GM19397 (cell line): Measurements from ENCODE around the gene PCNX3.
"Not testable (repeated sequence)": the region's sequence is repeated elsewhere in the genome, so short reads cannot be mapped to it uniquely, and the experiment has no call there.

Experiments
- ATAC-seq: cut with Tn5 transposase; IDR thresholded peaks from one replicate; pipeline ENCODE4 v1.9.1; 2021; ENCODE audit warnings: mild to moderate bottlenecking, moderate library complexity; ENCODE audit not compliant: unreplicated experiment

Gene PCNX3

DNA sequence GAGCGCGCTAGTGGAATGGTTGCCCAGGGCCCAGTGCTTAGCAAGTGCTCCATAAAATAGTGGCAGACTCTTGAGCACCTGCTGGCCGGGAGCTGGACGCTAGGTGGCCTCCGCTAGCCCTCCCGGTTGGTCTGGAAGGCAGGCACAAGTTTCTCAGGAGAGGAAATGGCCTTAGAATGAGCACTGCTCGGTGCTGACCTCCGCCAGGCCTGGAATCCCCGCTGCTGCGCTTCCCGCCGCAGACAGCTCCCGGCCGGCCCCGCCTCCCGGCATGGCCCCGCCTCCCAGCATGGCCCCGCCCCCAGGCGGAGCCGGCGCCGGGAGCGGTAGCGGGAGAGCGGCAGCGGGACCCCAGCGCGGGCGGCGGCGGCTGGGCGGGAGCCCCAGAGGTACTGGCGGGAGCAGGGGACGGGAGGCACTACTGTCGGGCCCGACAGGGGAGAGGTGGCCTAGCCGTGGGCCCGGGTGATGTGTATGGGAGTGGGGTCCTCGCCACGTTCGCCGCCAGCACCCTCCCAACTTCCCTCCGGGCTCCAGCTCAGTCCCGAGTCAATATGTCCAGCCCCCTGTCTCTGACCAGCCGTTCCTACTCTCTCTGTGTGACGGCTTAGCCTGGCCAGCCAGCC is 22.3 kb downstream of the PCNX3 start, which contains the start of gene SIPA1:
SIPA1 (plus strand) TSS at position 308 of the 626 bp plus-strand sequence. CDS start 2,821 bp downstream, outside the sequence.
- peak; percentile 42 for ATAC-seq

GRCh38 chr11:65639228-65639597 is 23.6 kb downstream of the PCNX3 start:
- not testable (repeated sequence) for ATAC-seq

GRCh38 chr11:65639623-65640482 is 24.3 kb downstream of the PCNX3 start:
- peak; percentile 37 for ATAC-seq

GRCh38 chr11:65640483-65641296 is 25.1 kb downstream of the PCNX3 start:
- ATAC-seq, result no peak

DNA sequence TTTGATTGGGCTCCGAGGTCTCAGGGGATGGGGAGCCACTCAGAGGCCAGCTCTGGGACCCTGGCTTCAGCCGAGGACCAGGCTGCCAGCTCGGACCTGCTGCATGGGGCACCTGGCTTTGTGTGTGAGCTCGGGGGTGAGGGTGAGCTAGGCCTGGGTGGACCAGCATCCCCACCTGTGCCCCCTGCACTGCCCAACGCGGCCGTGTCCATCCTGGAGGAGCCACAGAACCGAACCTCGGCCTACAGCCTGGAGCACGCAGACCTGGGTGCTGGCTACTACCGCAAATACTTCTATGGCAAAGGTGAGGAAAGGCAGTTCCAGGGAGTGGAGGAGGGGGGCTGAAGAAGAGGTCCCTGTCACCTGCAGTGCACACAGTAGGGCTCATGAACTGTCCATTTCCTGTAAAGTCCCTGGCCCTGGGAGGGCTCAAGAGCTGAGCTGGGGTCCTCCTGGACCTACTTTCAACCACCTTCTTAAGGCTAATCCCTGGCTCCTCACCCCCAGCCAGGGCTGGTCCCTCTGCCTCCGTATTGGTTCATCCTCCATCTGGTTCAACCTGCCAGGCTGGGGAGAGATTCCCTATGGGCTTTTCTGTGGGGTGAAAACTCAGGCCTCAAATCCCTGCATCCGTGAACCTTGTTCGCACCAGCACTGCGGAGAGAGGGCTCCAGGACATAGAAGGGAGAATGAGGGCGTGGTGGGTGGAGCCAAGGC is 25.9 kb downstream of the PCNX3 start:
- ATAC-seq, result no peak

GRCh38 chr11:65642014-65642671 is 26.6 kb downstream of the PCNX3 start:
- no peak for ATAC-seq

DNA sequence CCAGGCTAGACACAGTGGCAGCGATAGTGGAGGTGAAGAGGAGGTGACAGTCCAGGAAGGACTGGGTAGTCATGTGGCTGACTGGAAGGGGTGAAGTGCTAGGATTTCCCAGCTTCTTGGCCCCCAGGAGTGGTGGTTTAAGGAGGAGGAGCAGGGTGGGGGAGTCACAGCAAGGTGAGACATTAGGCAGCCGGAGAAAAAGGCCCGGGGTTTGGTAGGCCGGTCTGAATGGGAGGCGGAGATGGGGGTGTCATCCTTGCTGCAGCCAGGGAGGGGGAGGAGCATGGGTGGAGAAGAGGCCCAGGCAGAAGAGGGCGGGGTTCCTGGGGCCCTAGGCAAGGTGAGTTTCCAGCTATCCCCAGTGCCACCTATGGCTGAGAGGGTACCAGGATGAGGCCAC is 28.4 kb downstream of the PCNX3 start:
- ATAC-seq, result no peak

GRCh38 chr11:65644837-65645236 is 29.3 kb downstream of the PCNX3 start:
- no peak for ATAC-seq

DNA sequence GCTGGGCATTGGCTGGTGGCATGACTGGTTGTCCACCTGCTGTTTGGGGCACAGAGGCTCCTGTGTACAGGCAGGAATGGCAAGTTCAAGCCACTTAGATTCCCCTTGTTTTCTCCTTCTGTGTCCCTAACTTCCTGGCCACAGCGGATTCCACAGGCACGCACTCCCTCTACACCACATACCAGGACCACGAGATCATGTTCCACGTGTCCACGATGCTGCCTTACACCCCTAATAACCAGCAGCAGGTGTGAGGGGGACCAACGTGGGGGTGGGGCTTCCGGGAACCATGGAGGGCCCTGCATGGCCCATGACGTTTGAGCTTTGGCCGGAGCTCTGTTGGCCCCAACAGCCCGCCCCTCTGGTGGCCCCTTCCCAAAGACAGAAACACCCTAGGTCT is 30.1 kb downstream of the PCNX3 start:
- ATAC-seq, result no peak

DNA sequence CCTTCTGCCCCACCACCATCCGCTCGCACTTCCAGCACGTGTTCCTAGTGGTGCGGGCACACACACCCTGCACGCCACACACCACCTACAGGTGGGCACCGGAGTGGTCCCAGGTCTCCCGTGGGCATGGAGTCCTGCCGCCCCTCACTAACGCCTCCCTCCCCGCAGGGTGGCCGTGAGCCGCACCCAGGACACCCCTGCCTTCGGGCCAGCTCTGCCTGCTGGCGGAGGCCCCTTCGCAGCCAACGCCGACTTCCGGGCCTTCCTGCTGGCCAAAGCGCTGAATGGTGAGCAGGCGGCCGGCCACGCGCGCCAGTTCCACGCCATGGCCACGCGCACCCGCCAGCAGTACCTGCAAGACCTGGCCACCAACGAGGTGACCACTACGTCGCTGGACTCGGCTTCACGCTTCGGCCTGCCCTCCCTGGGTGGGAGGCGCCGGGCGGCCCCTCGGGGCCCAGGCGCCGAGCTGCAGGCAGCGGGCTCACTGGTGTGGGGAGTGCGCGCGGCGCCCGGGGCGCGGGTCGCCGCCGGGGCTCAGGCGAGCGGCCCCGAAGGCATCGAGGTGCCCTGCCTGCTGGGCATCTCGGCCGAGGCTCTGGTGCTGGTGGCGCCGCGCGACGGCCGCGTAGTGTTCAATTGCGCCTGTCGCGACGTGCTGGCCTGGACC is 30.8 kb downstream of the PCNX3 start:
- no peak for ATAC-seq

GRCh38 chr11:65646958-65647701 is 31.6 kb downstream of the PCNX3 start:
- ATAC-seq, result no peak

GRCh38 chr11:65648997-65649493 is 33.5 kb downstream of the PCNX3 start:
- no peak for ATAC-seq

GRCh38 chr11:65649656-65650546 is 34.3 kb downstream of the PCNX3 start:
- ATAC-seq, result no peak

DNA sequence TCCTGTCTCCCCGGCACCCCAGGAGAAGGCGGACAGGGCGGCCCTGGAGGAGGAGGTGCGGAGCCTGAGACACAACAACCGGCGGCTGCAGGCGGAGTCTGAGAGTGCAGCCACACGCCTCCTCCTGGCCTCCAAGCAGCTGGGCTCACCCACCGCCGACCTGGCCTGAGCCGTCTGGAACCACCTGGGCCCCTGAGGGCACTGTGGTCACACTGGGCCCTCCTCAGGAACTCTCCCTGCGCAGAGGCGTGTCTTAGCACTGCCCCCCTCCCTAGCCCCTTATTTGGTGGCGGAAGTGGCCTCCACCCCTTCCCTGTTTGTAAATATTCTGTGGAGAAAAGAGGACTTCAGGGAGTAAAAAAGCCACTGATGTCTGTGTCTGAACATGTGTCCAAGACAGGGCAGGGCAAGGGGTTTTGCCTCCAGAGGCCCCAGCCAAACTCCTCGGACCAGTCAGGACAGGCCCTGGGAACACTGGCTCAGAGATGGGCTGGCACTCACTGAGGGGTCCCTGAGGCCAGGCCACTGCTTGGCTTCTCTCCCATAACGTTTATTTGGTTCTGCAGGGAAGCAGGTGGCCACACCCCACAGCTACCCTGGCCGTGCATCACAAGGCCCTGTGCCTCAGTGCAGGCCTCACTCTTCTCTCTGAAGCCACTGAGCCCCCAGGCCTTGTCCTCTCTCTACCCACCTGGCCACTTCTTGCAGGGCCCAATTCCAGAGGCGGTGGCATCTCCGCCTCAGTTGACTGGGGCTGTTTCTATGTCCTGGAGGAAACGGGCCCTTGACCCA is 35.2 kb downstream of the PCNX3 start:
- no peak for ATAC-seq

DNA sequence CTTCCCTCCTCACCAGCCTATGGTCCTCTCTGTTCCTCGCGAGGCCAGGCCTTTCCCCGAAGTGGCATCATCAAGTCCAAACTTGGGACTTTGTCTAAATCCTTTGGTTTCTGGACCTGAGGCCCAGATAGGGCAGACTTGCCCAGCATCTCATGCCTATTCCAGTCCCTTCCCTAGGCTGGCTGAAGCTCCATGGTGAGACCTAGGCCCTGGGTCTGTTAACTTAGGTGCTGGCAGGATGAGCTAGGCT is 35.7 kb downstream of the PCNX3 start:
- ATAC-seq, result no peak

GRCh38 chr11:65651589-65652510 is 36.3 kb downstream of the PCNX3 start:
- no peak for ATAC-seq
